ENCODE data around the gene NUAK2.

DNA sequence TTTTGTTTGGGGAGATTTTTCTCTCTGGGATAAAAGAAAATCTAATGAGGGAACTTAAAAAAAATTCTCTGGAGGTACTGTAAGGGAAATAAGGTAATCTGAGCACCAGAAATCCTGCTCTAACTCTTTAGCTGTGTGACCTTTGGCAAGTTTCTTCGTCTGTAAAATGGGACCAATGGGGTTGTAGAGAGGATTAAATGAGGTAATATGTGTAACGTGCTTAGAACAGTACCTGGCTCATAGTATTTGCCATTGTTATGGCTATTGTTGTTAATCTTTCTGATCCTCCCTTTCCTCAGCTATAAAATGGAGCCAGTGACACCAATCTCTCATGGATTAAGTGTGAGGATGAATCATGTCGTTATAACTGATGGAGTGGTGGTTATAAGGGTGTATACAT, 36.0 kb upstream of the NUAK2 start:
- TF ChIP-seq, protein P1, sequence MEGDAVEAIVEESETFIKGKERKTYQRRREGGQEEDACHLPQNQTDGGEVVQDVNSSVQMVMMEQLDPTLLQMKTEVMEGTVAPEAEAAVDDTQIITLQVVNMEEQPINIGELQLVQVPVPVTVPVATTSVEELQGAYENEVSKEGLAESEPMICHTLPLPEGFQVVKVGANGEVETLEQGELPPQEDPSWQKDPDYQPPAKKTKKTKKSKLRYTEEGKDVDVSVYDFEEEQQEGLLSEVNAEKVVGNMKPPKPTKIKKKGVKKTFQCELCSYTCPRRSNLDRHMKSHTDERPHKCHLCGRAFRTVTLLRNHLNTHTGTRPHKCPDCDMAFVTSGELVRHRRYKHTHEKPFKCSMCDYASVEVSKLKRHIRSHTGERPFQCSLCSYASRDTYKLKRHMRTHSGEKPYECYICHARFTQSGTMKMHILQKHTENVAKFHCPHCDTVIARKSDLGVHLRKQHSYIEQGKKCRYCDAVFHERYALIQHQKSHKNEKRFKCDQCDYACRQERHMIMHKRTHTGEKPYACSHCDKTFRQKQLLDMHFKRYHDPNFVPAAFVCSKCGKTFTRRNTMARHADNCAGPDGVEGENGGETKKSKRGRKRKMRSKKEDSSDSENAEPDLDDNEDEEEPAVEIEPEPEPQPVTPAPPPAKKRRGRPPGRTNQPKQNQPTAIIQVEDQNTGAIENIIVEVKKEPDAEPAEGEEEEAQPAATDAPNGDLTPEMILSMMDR (IDR thresholded peaks at IDR 0.05) = no peak
- TF ChIP-seq EP300 (IDR thresholded peaks at IDR 0.05) (no peak), POLR2A (IDR thresholded peaks at IDR 0.05) (no peak), POLR2AphosphoS5 (IDR thresholded peaks at IDR 0.05) (no peak)
